HEK293T (cell line): ENCODE measurements around the gene SLC10A1.

Experiments
- CTCF ChIA-PET: fragments of 350-600 bp; formaldehyde crosslinking; extraction: SDS; loops from one replicate; lab custom pipeline; 2021; ENCODE audit warnings: antibody characterized with exemption, inconsistent platforms; lab: Yijun Ruan, JAX
- POLR2A ChIA-PET: fragments of 350-600 bp; formaldehyde crosslinking; extraction: SDS; loops from one replicate; lab custom pipeline; 2020; ENCODE audit warnings: antibody characterized with exemption, inconsistent platforms; lab: Yijun Ruan, JAX
- DNase-seq: peaks from one replicate; pipeline ENCODE4 v3.0.0; 2012; ENCODE audit warnings: mixed read lengths; ENCODE audit errors: extremely low spot score
- ARNT ChIP-seq: fragments of 450-650 bp; IDR thresholded peaks from 2 replicates; pipeline ENCODE4 v1.6.1; 2017; ENCODE audit warnings: mild to moderate bottlenecking
- BHLHE40 ChIP-seq: fragments of 450-650 bp; IDR thresholded peaks from 2 replicates; pipeline ENCODE4 v1.6.1; 2016; ENCODE audit warnings: mild to moderate bottlenecking, moderate library complexity, borderline replicate concordance
- CTBP1 ChIP-seq: fragments of 450-650 bp; IDR thresholded peaks from 2 replicates; pipeline ENCODE4 v1.6.1; 2016; ENCODE audit warnings: borderline replicate concordance
- ELF4 ChIP-seq: fragments of 450-650 bp; IDR thresholded peaks from 2 replicates; pipeline ENCODE4 v1.6.1; 2017; ENCODE audit warnings: antibody characterized with exemption
- FOXA1 ChIP-seq: fragments of 450-650 bp; IDR thresholded peaks from 2 replicates; pipeline ENCODE4 v1.6.1; 2016; ENCODE audit warnings: mild to moderate bottlenecking
- FOXK2 ChIP-seq: fragments of 450-650 bp; IDR thresholded peaks from 2 replicates; pipeline ENCODE4 v1.6.1; 2016; ENCODE audit warnings: mild to moderate bottlenecking
- FOXM1 ChIP-seq: fragments of 450-650 bp; IDR thresholded peaks from 2 replicates; pipeline ENCODE4 v1.6.1; 2017; ENCODE audit warnings: mild to moderate bottlenecking, borderline replicate concordance
- HDGF ChIP-seq: fragments of 450-650 bp; IDR thresholded peaks from 2 replicates; pipeline ENCODE4 v1.6.1; 2017; ENCODE audit warnings: antibody characterized with exemption, borderline replicate concordance
- L3MBTL2 ChIP-seq: fragments of 450-650 bp; conservative IDR thresholded peaks from 2 replicates; pipeline ENCODE4 v1.6.1; 2016; ENCODE audit warnings: mild to moderate bottlenecking
- LEF1 ChIP-seq: fragments of 450-650 bp; IDR thresholded peaks from 2 replicates; pipeline ENCODE4 v1.6.1; 2017; ENCODE audit warnings: mild to moderate bottlenecking, borderline replicate concordance
- NFRKB ChIP-seq: fragments of 450-650 bp; IDR thresholded peaks from 2 replicates; pipeline ENCODE4 v1.6.1; 2016; ENCODE audit warnings: mild to moderate bottlenecking, moderate library complexity
- SP1 ChIP-seq: fragments of 450-650 bp; IDR thresholded peaks from 2 replicates; pipeline ENCODE4 v1.6.1; 2017
- SUZ12 ChIP-seq: fragments of 450-650 bp; IDR thresholded peaks from 2 replicates; pipeline ENCODE4 v1.6.1; 2016; ENCODE audit warnings: mild to moderate bottlenecking
- TARDBP ChIP-seq: fragments of 450-650 bp; IDR thresholded peaks from 2 replicates; pipeline ENCODE4 v1.6.1; 2016
- ZNF384 ChIP-seq: fragments of 450-650 bp; IDR thresholded peaks from 2 replicates; pipeline ENCODE4 v1.6.1; 2016
- TF ChIP-seq, protein P1 (sequence below): fragments of 450-650 bp; IDR thresholded peaks from 2 replicates; pipeline ENCODE4 v1.6.1; 2016

SLC10A1 gene

DNA sequence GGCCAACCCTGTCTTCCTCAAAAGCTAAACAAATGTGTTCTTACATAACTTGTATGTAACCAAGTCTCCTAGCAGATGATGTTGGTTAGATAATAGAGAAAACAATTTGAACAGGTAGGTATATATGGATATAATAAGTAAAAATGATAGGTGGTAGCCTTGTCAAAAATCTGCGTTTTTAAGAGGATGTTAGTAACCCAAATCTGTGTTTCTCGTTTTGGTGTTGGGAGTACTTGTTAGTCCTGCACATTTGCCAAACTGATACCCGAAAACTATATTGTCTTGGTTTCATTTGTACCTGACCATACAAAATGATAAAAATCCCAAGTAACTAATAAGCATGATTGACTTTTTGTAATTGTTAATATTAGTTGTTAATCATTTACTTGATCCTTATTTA lies 22.0 kb downstream of the SLC10A1 start:
- no peak for DNase-seq
- TF ChIP-seq FOXK2: no peak
- TF ChIP-seq HDGF: no peak
- no peak for TF ChIP-seq FOXA1
- TF ChIP-seq FOXM1: no peak
- TF ChIP-seq NFRKB: no peak
- TF ChIP-seq, protein P1, sequence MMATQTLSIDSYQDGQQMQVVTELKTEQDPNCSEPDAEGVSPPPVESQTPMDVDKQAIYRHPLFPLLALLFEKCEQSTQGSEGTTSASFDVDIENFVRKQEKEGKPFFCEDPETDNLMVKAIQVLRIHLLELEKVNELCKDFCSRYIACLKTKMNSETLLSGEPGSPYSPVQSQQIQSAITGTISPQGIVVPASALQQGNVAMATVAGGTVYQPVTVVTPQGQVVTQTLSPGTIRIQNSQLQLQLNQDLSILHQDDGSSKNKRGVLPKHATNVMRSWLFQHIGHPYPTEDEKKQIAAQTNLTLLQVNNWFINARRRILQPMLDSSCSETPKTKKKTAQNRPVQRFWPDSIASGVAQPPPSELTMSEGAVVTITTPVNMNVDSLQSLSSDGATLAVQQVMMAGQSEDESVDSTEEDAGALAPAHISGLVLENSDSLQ: no peak
- no peak for TF ChIP-seq LEF1
- TF ChIP-seq TARDBP: no peak
- TF ChIP-seq ZNF384: no peak
- TF ChIP-seq SUZ12: no peak
- no peak for TF ChIP-seq ARNT
- no peak for TF ChIP-seq CTBP1
- no peak for TF ChIP-seq ELF4
- no peak for TF ChIP-seq SP1
- no peak for TF ChIP-seq L3MBTL2
- no peak for TF ChIP-seq BHLHE40
- CTCF ChIA-PET: no interaction called here
- POLR2A ChIA-PET: no interaction called here

DNA sequence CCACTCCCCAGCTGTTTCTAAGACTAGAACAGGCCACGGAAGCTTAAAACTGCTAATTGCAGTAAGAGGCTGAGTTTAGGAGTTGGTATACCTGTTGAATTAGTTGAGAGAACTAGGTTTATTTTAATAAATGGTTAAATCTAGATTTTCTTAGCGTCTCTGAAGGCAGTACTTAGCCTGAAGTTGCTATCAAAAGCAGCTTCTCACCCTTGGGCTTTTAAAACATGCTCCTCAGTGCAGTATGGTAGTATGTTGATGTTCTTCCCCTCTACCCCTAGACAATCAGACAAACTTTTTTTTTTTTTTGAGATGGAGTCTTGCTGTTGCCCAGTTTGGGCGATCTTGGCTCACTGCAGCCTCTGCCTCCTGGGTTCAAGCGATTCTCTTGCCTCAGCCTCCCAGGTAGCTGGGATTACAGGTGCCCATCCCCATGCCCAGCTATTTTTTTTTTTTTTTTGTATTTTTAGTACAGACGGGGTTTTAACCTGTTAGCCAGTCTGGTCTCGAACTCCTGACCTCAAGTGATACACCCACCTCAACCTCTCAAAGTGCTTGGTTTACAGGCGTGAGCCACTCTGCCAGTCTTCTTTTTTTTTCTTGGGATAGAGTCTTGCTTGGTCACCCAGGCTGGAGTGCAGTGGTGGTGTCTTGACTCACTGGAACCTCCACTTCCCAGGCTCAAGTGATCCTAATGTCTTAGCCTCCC lies 23.3 kb downstream of the SLC10A1 start:
- CTCF ChIA-PET: interaction anchor here (0.6 kb wide), 1 partner anchor 47 kb away, joined by 5 read pairs; no protein-coding TSS in a partner anchor
- no peak for TF ChIP-seq ZNF384
- no peak for TF ChIP-seq LEF1
- no peak for TF ChIP-seq CTBP1
- no peak for TF ChIP-seq SUZ12
- TF ChIP-seq HDGF: no peak
- TF ChIP-seq ARNT: no peak
- TF ChIP-seq L3MBTL2: no peak
- TF ChIP-seq FOXK2: no peak
- DNase-seq: no peak
- POLR2A ChIA-PET: no interaction called here

DNA sequence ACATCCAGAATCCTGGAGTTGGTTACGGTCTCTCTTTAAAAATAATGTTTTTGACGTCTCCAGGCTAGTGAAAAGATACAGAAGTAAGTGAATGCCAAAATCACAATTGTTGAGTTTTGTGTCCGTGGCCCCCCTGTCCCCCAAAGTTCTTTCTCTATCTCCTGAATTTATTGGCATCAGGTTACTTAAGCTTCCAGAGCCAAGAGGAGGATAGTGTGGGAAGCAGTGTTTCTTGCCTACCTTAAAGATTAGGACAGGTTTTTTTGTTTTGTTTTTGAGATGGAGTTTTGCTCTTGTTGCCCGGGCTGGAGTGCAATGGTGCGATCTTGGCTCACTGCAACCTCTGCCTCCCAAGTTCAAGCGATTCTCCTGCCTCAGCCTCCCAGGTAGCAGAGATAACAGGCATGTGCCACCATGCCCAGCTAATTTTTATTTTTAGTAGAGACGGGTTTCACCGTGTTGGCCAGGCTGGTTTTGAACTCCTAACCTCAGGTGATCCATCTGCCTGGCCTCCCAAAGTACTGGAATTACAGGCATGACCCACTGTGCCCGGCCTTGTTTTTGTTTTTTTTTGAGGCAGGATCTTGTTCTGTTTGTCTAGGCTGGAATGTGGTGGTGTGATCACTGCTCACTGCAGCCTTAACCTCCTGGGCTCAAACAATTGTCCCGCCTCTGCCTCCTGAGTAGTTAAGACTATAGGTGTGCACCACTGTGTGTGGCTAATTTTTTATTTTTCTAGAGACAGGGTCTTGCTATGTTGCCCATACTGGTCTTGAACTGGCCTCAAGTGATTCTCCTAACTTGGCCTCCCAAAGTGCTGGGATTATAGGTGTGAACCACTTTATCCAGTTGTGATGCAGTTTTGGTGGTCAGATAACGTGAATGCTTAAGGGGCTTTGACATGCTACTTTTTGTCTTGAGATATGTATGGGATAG lies 24.7 kb downstream of the SLC10A1 start:
- ChIA-PET POLR2A (no interaction called here), CTCF (interaction anchor here (0.6 kb wide), 1 partner anchor 280 kb away, joined by 3 read pairs; no protein-coding TSS in a partner anchor)
- no peak for DNase-seq
- TF ChIP-seq LEF1 (no peak), FOXA1 (no peak), FOXK2 (no peak), FOXM1 (no peak), L3MBTL2 (no peak), BHLHE40 (no peak), SP1 (no peak)

DNA sequence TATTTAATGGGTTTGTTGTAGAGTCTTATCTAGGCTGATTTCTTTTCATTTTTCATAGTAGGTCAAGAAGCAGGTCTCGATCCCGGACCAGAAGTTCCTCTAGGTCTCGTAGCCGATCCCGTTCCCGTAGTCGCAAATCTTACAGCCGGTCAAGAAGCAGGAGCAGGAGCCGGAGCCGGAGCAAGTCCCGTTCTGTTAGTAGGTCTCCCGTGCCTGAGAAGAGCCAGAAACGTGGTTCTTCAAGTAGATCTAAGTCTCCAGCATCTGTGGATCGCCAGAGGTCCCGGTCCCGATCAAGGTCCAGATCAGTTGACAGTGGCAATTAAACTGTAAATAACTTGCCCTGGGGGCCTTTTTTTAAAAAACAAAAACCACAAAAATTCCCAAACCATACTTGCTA lies 25.9 kb downstream of the SLC10A1 start:
- ChIA-PET POLR2A (interaction anchor here (0.6 kb wide), 1 partner anchor 160 kb away, joined by 3 read pairs; the partner anchor contains the start of gene SUSD6), CTCF (no interaction called here)
- TF ChIP-seq SP1 (no peak), L3MBTL2 (no peak), SUZ12 (no peak), FOXK2 (no peak), CTBP1 (no peak), FOXM1 (no peak), ZNF384 (no peak), ARNT (no peak), LEF1 (no peak)
- no peak for DNase-seq

DNA sequence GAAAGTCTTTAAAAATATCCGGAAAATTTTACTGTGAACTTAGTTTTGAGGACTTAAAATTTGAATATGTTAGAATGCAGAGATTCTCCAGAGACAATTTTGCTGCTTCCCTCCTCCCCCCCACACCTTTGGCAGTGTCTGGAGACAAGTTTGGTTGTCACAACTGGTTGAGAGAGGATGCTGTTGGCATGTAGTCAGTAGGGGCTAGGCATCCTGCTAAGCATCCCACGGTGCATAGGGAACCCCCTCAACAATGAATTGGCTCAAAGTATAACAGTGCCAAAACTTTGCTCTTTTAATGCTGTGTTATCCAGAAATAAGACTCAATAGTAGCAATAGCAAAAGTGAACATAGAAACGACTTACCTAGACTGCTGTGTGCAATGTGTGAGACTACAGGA lies 26.5 kb downstream of the SLC10A1 start:
- ChIA-PET POLR2A (no interaction called here), CTCF (no interaction called here)
- DNase-seq: no peak
- TF ChIP-seq ELF4: no peak
- TF ChIP-seq ARNT: no peak
- TF ChIP-seq L3MBTL2: no peak
- TF ChIP-seq SP1: no peak
- no peak for TF ChIP-seq FOXK2
- TF ChIP-seq ZNF384: no peak

DNA sequence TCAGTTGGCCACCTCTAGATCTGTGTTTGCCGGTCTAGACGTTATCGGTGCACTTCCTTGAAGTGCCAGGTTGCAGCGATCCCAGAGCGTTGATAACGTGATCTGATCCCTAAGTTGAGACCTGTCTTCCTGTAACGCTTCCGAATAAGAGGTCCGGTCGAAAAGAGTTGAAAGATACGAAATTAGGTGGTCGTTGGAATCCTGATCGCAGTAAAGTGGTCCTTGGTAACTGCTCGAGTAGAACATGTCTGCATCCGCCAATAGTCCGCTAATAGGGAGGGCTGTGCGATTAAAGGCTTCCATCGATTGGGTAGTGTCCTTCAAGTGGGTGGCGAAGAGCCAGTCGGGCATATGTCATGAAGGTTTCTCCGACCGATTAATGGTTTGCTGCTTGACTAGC lies 27.4 kb downstream of the SLC10A1 start:
- CTCF ChIA-PET: no interaction called here
- TF ChIP-seq L3MBTL2 (no peak), ELF4 (no peak), ARNT (no peak), LEF1 (no peak), FOXK2 (no peak), CTBP1 (no peak), SP1 (no peak), NFRKB (no peak), BHLHE40 (no peak), FOXM1 (no peak), SUZ12 (no peak), ZNF384 (no peak), TARDBP (no peak), FOXA1 (no peak), HDGF (no peak)
- TF ChIP-seq, protein P1: no peak
- POLR2A ChIA-PET: no interaction called here

More for the DNA sequence above, 27.4 kb downstream of the SLC10A1 start:
- DNase-seq: no peak
